OCI-LY7 (cell line): ENCODE results near the gene GPR139. TPM values are rescaled to one million over a fixed set of nuclear protein-coding genes. Genes with fewer than 3 reads are reported as not detected.

ENCODE experiments used
- BruUV-seq: library from RNA; stranded (reverse); fragments of 400-500 nt; replicated peaks from 2 replicates; lab custom pipeline; 2021; lab: Mats Ljungman, UMichigan
- CTCF ChIA-PET: fragments of 300-600 bp; sonication (Branson Sonifier 250); formaldehyde crosslinking; loops from one replicate; lab custom pipeline; 2022; ENCODE audit warnings: antibody characterized with exemption; ENCODE audit not compliant: unreplicated experiment; lab: Charles Lee
- POLR2A ChIA-PET: fragments of 300-600 bp; sonication (Branson Sonifier 250); formaldehyde crosslinking; loops from one replicate; lab custom pipeline; 2022; ENCODE audit warnings: antibody characterized with exemption; lab: Charles Lee
- DNase-seq: peaks from one replicate; pipeline ENCODE4 v3.0.0-alpha.2; 2015; ENCODE audit warnings: low spot score
- H2AFZ ChIP-seq: fragments of 200-600 bp; sonication (generic), shearing (Covaris generic); 2 replicates; pipeline ENCODE4 v1.6.1; 2014; ENCODE audit warnings: mild to moderate bottlenecking, antibody characterized with exemption, low read length, moderate library complexity
- H3K27ac ChIP-seq: fragments of 200-600 bp; sonication (generic); 2 replicates; pipeline ENCODE4 v1.5.1; 2014; ENCODE audit warnings: mixed run types, low read depth, mild to moderate bottlenecking, moderate library complexity, low read length, inconsistent platforms; ENCODE audit not compliant: poor library complexity, severe bottlenecking
- H3K36me3 ChIP-seq: fragments of 200-600 bp; sonication (generic); 2 replicates; pipeline ENCODE4 v1.6.1; 2014; ENCODE audit warnings: mild to moderate bottlenecking, antibody characterized with exemption, low read length, moderate library complexity, mixed read lengths; ENCODE audit not compliant: insufficient read depth
- H3K4me1 ChIP-seq: fragments of 200-600 bp; sonication (generic); 2 replicates; pipeline ENCODE4 v1.5.1; 2014; ENCODE audit warnings: mild to moderate bottlenecking, low read length; ENCODE audit not compliant: insufficient read depth, poor library complexity, severe bottlenecking
- H3K4me2 ChIP-seq: fragments of 200-600 bp; sonication (generic); 2 replicates; pipeline ENCODE4 v1.6.1; 2014; ENCODE audit warnings: mild to moderate bottlenecking, low read length
- H3K4me3 ChIP-seq: fragments of 200-600 bp; sonication (generic); 2 replicates; pipeline ENCODE4 v1.5.1; 2014; ENCODE audit warnings: mild to moderate bottlenecking, low read depth, low read length; ENCODE audit not compliant: poor library complexity, severe bottlenecking
- H3K79me2 ChIP-seq: fragments of 200-600 bp; sonication (generic); 2 replicates; pipeline ENCODE4 v1.6.1; 2016; ENCODE audit warnings: low read depth, mild to moderate bottlenecking, low read length, moderate library complexity, mixed read lengths; ENCODE audit not compliant: insufficient read depth
- H3K9me2 ChIP-seq: fragments of 200-600 bp; sonication (generic); 2 replicates; pipeline ENCODE4 v1.6.1; 2016; ENCODE audit warnings: mild to moderate bottlenecking, low read length, mixed read lengths; ENCODE audit not compliant: insufficient read depth
- H3K9me3 ChIP-seq: fragments of 200-600 bp; sonication (generic); 2 replicates; pipeline ENCODE4 v1.6.1; 2014; ENCODE audit warnings: mild to moderate bottlenecking, mixed run types, low read length, mixed read lengths
- H4K20me1 ChIP-seq: fragments of 200-600 bp; sonication (generic); 2 replicates; pipeline ENCODE4 v1.6.1; 2014; ENCODE audit warnings: mild to moderate bottlenecking, antibody characterized with exemption, low read length, moderate library complexity, mixed read lengths; ENCODE audit not compliant: insufficient read depth
- CTCF ChIP-seq: fragments of 200-600 bp; sonication (generic); conservative IDR thresholded peaks from 2 replicates; pipeline ENCODE4 v1.5.1; 2014; ENCODE audit warnings: mild to moderate bottlenecking, antibody characterized with exemption, low read length, moderate library complexity, mixed read lengths
- EZH2phosphoT487 ChIP-seq: fragments of 200-600 bp; sonication (generic); IDR thresholded peaks from 2 replicates; pipeline ENCODE4 v1.6.1; 2018; ENCODE audit warnings: low read depth, borderline replicate concordance, mild to moderate bottlenecking, mixed run types, antibody characterized with exemption, low read length, moderate library complexity, mixed read lengths
- intact Hi-C: fragments of 100-400 bp; cut with micrococcal nuclease; formaldehyde crosslinking; loops from one replicate; pipeline ENCODE4 v1.10.0; 2022; ENCODE audit not compliant: unreplicated experiment
- total RNA-seq, 2 experiments: library from RNA; depleted of rRNA in 1 of 2; stranded (reverse); fragments of >200 nt in 1 of 2; shearing (Covaris generic) in 1 of 2; gene quantifications; 2 replicates each; pipeline ENCODE4 v1.2.3, GENCODE V29; 2014 to 2022

The GPR139 gene
- total RNA-seq, 2 experiments from 2014 or later, result not detected

- intact Hi-C loops, result no loop called here
- TF ChIP-seq CTCF (no peak), EZH2phosphoT487 (no peak)
- Histone ChIP-seq H3K27ac (no peak overlapping the region), H3K4me3 (no peak overlapping the region), H3K4me2 (no peak overlapping the region), H3K79me2 (no peaks in the 10 kb centered on the region), H4K20me1 (no peaks in the 10 kb centered on the region), H2AFZ (no peak overlapping the region), H3K36me3 (no peaks in the 10 kb centered on the region), H3K4me1 (no peaks in the 10 kb centered on the region), H3K9me3 (no peaks in the 10 kb centered on the region), H3K9me2 (no peaks in the 10 kb centered on the region)
- no peak for DNase-seq
- ChIA-PET POLR2A (no interaction called here), CTCF (no interaction called here)
- no TSS peak for BruUV-seq
Observed at GRCh38 chr16:20051147-20051546, 22.5 kb downstream of the GPR139 start.

GRCh38 chr16:20049831-20050230 is 23.9 kb downstream of the GPR139 start:
- DNase-seq, result no peak
- Histone ChIP-seq H3K4me3 (no peak overlapping the region), H3K27ac (no peak overlapping the region), H2AFZ (no peak overlapping the region), H3K9me3 (no peaks in the 10 kb centered on the region), H4K20me1 (no peaks in the 10 kb centered on the region), H3K9me2 (no peaks in the 10 kb centered on the region), H3K4me1 (no peaks in the 10 kb centered on the region), H3K36me3 (no peaks in the 10 kb centered on the region), H3K79me2 (no peaks in the 10 kb centered on the region), H3K4me2 (no peak overlapping the region)
- POLR2A ChIA-PET, result no interaction called here
- intact Hi-C loops, result no loop called here
- CTCF ChIA-PET, result no interaction called here
- no TSS peak for BruUV-seq
- no peak for TF ChIP-seq EZH2phosphoT487

- no TSS peak for BruUV-seq
- Histone ChIP-seq H3K9me2 (no peaks in the 10 kb centered on the region), H3K4me2 (no peak overlapping the region), H3K4me1 (no peaks in the 10 kb centered on the region), H3K9me3 (no peaks in the 10 kb centered on the region), H4K20me1 (no peaks in the 10 kb centered on the region), H3K36me3 (no peaks in the 10 kb centered on the region), H2AFZ (no peak overlapping the region), H3K79me2 (no peaks in the 10 kb centered on the region), H3K27ac (no peak overlapping the region), H3K4me3 (no peak overlapping the region)
- ChIA-PET CTCF (no interaction called here), POLR2A (interaction anchor here (0.5 kb wide), 1 partner anchor 252 kb away, joined by 3 read pairs; no protein-coding TSS in a partner anchor)
- DNase-seq, result no peak
- no peak for TF ChIP-seq CTCF
- intact Hi-C loops, result no loop called here
Observed at GRCh38 chr16:20045886-20046285, 27.8 kb downstream of the GPR139 start.
